Skeletal muscle tissue (tissue), 4 donors: ENCODE measurements around the gene NMRK2. TPM values are rescaled to one million over a fixed set of nuclear protein-coding genes. Genes with fewer than 3 reads are reported as not detected.
"Not testable (repeated sequence)": the region's sequence is repeated elsewhere in the genome, so short reads cannot be mapped to it uniquely, and the experiment has no call there.

Source experiments
- H3K27ac ChIP-seq: one replicate; pipeline ENCODE4 v1.7.0; 2013; ENCODE audit warnings: mild to moderate bottlenecking, low read depth, low read length, inconsistent platforms
- H3K27me3 ChIP-seq, 3 donors: one replicate each; pipeline ENCODE4 v1.7.0; 2013; ENCODE audit warnings: low read length in 3 of 3; ENCODE audit not compliant: control insufficient read depth in 3 of 3, insufficient read depth in 3 of 3
- H3K36me3 ChIP-seq, 3 donors: one replicate each; pipeline ENCODE4 v1.7.0; 2013; ENCODE audit warnings: low read length in 3 of 3; ENCODE audit not compliant: control insufficient read depth in 3 of 3, insufficient read depth in 3 of 3
- H3K4me1 ChIP-seq, 3 donors: one replicate each; pipeline ENCODE4 v1.7.0; 2013; ENCODE audit warnings: low read length in 3 of 3, mild to moderate bottlenecking in 3 of 3; ENCODE audit not compliant: control insufficient read depth in 3 of 3, insufficient read depth in 3 of 3
- H3K4me3 ChIP-seq, 3 donors: one replicate each; pipeline ENCODE4 v1.7.0; 2013; ENCODE audit warnings: low read length in 3 of 3
- H3K9ac ChIP-seq, 3 donors: one replicate each; pipeline ENCODE4 v1.7.0; 2013; ENCODE audit warnings: low read length in 3 of 3, mild to moderate bottlenecking in 3 of 3, moderate library complexity in 2 of 3, low read depth in 1 of 3
- H3K9me3 ChIP-seq, 3 donors: one replicate each; pipeline ENCODE4 v1.7.0; 2013; ENCODE audit warnings: low read length in 3 of 3; ENCODE audit not compliant: control insufficient read depth in 3 of 3
- total RNA-seq: library from RNA; depleted of rRNA; stranded (reverse); fragments of >200 nt; gene quantifications from one replicate; pipeline ENCODE4 v1.2.3, GENCODE V29; 2014
- donor health status: Osteomylitis.

NMRK2 gene, protein sequence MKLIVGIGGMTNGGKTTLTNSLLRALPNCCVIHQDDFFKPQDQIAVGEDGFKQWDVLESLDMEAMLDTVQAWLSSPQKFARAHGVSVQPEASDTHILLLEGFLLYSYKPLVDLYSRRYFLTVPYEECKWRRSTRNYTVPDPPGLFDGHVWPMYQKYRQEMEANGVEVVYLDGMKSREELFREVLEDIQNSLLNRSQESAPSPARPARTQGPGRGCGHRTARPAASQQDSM
- 48.5 TPM for total RNA-seq

GRCh38 chr19:3932931-3933810 is at the start of gene NMRK2:
Gene NMRK2, plus strand, starts transcription at chr19:3933069. Its CDS starts 603 bp downstream, at chr19:3933672.
- no peaks in the 10 kb centered on the region for H3K9me3 ChIP-seq
- peaks cover 0 to 4% (median 0%) of the 10 kb centered on the region in 3 donors for H3K27me3 ChIP-seq
- H3K27ac ChIP-seq: peak within 1 kb of the TSS; percentile 83
- peak within 1 kb of the TSS in 2 of 3 donors; percentile 64 to 89 for H3K9ac ChIP-seq
- H3K36me3 ChIP-seq: no peaks in the 10 kb centered on the region
- H3K4me1 ChIP-seq: peaks cover 12 to 23% (median 19%) of the 10 kb centered on the region in 3 donors
- peak within 1 kb of the TSS in 2 of 3 donors; percentile 31 to 72 for H3K4me3 ChIP-seq

DNA sequence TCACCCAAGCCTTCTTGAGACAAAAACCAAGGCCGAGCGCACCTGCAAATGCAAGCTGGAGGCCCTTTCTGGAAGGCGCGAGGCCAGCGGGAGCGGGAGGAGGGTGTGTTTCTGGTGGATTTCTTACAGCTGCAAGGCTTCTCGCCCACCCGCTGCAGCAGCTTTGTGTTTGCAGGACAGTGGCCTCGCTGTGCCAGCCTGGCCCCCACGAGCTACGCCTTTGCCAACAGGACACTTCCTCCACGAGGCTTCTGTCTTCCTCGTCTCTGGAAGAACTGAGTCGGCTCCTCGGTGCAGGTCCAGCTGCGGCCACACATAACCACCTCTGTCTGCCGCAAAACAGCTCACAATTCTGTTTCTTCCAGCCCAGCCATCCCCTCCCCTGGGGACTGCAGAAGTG is 42.3 kb upstream of the NMRK2 start:
- peaks cover 0 to 4% (median 3%) of the 10 kb centered on the region in 3 donors for H3K27me3 ChIP-seq
- H3K4me1 ChIP-seq: no peaks in the 10 kb centered on the region
- no peaks in the 10 kb centered on the region for H3K36me3 ChIP-seq

DNA sequence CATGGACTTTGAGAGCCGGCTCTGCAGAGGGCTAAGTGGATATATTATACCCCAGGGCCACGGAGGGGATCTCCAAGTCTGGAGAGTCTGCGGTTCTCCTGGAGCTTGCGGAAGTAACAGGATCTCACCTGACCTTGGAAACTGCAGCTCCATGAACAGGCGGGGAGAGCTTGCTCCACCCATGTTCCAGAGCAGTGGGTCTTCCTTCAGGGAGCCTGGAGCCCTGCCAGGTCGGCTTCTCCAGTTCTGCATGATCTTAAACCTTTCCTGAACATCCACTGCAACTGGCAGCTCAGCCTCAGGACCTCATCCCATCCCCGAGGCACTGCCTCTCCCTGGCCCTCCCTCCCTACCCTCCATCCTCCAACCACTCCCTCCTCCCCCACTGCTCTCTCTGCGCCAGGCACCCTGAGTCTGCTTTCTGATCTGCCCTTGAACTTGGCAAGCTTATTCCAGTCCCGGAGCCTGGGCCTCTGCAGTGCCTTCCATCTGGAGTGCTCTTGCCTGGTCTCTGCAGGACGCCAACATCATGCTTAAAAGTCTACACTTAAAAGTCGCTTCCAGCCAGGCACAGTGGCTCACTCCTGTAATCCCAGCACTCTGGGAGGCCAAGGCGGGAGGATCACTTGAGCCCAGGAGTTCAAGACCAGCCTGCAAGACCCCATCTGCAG is 39.2 kb upstream of the NMRK2 start:
- no peaks in the 10 kb centered on the region for H3K36me3 ChIP-seq
- H3K9ac ChIP-seq: no peak overlapping the region
- no peaks in the 10 kb centered on the region for H3K4me1 ChIP-seq
- no peaks in the 10 kb centered on the region for H3K9me3 ChIP-seq
- H3K27me3 ChIP-seq: peaks cover 1 to 11% (median 3%) of the 10 kb centered on the region in 3 donors
- no peak overlapping the region for H3K27ac ChIP-seq
- H3K4me3 ChIP-seq: no peak overlapping the region

More for the DNA sequence above, 42.3 kb upstream of the NMRK2 start:
- Histone ChIP-seq H3K9ac (no peak overlapping the region), H3K27ac (no peak overlapping the region), H3K4me3 (no peak overlapping the region), H3K9me3 (no peaks in the 10 kb centered on the region)

DNA sequence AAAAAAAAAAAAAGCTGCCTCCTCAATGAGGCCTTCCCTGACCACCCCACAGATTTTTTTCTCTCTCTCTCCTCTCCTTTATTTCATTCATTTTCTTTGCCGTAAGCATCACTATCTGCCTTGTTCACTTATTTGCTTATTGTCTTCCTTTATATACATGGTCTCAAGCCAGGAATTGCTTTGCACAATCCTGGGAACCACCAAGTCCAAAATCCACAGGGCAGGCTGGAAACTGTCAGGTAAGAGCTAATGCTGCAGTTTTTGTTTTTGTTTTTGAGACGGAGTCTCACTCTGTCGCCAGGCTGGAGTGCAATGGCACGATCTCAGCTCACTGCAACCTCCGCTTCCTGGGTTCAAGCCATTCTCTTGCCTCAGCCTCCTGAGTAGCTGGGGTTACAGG is 37.9 kb upstream of the NMRK2 start:
- not testable (repeated sequence) for H3K4me3 ChIP-seq, H3K27ac ChIP-seq, H3K36me3 ChIP-seq, H3K4me1 ChIP-seq, H3K9ac ChIP-seq, H3K9me3 ChIP-seq
- peaks cover 3 to 14% (median 4%) of the 10 kb centered on the region in 3 donors for H3K27me3 ChIP-seq

GRCh38 chr19:3895788-3896187 is 37.1 kb upstream of the NMRK2 start:
- Histone ChIP-seq H3K27me3 (peaks cover 3 to 14% (median 7%) of the 10 kb centered on the region in 3 donors), H3K9ac (no peak overlapping the region), H3K36me3 (no peaks in the 10 kb centered on the region), H3K27ac (no peak overlapping the region), H3K4me1 (peaks cover 0 to 6% (median 0%) of the 10 kb centered on the region in 3 donors), H3K9me3 (no peaks in the 10 kb centered on the region), H3K4me3 (no peak overlapping the region)

- Histone ChIP-seq H3K27me3 (peaks cover 3 to 14% (median 14%) of the 10 kb centered on the region in 3 donors), H3K27ac (no peak overlapping the region)
These were observed 34.9 kb upstream of the NMRK2 start for GRCh38 chr19:3897936-3898335.

GRCh38 chr19:3898426-3898825 is 34.4 kb upstream of the NMRK2 start:
- H3K4me3 ChIP-seq: no peak overlapping the region
- no peaks in the 10 kb centered on the region for H3K36me3 ChIP-seq
- H3K4me1 ChIP-seq: peaks cover 0 to 6% (median 0%) of the 10 kb centered on the region in 3 donors
- H3K27me3 ChIP-seq: peaks cover 3 to 14% (median 14%) of the 10 kb centered on the region in 3 donors
- no peaks in the 10 kb centered on the region for H3K9me3 ChIP-seq
- H3K9ac ChIP-seq: no peak overlapping the region
- no peak overlapping the region for H3K27ac ChIP-seq

More at GRCh38 chr19:3897936-3898335, 34.9 kb upstream of the NMRK2 start:
- Histone ChIP-seq H3K36me3 (no peaks in the 10 kb centered on the region), H3K9ac (no peak overlapping the region), H3K4me3 (no peak overlapping the region), H3K4me1 (peaks cover 0 to 6% (median 0%) of the 10 kb centered on the region in 3 donors), H3K9me3 (no peaks in the 10 kb centered on the region)

- Histone ChIP-seq H3K36me3 (no peaks in the 10 kb centered on the region), H3K27me3 (peaks cover 3 to 14% (median 14%) of the 10 kb centered on the region in 3 donors)
These were observed 33.2 kb upstream of the NMRK2 start for GRCh38 chr19:3899531-3900294.

DNA sequence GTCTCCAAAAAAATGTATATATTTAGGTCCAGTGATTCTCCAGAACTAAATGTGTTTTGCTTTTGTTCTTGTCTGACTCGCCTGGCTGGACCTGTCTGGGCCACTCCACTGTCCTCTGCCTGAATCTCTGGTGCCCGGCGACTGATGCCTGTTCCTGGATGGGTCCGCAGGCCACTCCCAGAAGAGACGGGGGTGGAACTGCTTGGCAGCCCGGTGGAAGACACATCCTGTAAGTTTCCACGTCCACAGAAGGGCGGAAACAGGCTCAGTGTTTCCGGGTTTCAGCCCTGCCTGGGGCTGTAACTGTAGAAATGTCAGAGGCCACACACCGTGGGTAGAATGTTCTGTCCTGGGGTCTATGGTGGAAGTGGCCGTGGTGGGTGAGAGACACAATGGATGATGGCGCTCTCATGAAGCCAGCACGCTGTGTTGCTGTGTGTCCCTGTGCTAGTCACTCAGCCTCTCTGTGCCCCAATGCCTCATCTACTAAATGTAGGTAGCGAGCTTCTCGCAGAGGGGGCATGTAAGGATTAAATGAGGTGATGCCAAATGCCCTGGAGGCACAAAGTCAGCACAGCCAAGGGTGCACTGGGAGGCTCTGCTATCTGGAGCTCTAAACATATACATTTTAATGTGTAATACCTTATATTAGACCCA is 30.4 kb upstream of the NMRK2 start:
- Histone ChIP-seq H3K27me3 (peaks cover 0 to 18% (median 14%) of the 10 kb centered on the region in 3 donors), H3K9ac (no peak overlapping the region), H3K9me3 (no peaks in the 10 kb centered on the region), H3K27ac (no peak overlapping the region), H3K4me3 (no peak overlapping the region), H3K36me3 (no peaks in the 10 kb centered on the region), H3K4me1 (peaks cover 0 to 6% (median 0%) of the 10 kb centered on the region in 3 donors)

More at GRCh38 chr19:3899531-3900294, 33.2 kb upstream of the NMRK2 start:
- Histone ChIP-seq H3K9ac (no peak overlapping the region), H3K4me3 (no peak overlapping the region), H3K4me1 (peaks cover 0 to 6% (median 0%) of the 10 kb centered on the region in 3 donors), H3K9me3 (no peaks in the 10 kb centered on the region), H3K27ac (no peak overlapping the region)
